ENCODE measurements around the gene PGAP1. TPM values are rescaled to one million over a fixed set of nuclear protein-coding genes. Genes with fewer than 3 reads are reported as not detected.

PGAP1 gene
- total RNA-seq, 1 experiment from 2014 or later: 3.5 TPM

DNA sequence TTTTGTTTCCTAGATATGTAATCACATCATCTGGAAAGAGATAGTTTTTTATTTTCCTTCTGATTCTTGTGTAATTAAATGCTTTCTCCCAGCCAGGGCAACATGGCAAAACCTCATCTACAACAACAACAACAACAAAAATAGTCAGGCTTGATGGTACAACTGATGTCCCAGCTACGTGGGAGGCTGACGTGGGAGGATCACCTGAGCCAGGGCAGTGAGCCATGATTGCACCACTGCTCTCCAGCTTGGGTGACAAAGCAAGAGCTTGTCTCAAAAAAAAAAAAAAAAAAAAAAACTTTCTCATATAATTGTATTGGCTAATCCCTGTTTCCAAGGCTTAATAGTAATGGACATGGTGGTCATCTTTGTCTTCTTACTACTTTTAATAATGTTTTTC is 26.4 kb upstream of the PGAP1 start:
- Histone ChIP-seq H2AFZ (ENCODE audit: low read length) (no peak overlapping the region), H3K9ac (ENCODE audit: low read length) (no peak overlapping the region), H3F3A (ENCODE audit: low read length, unreplicated experiment) (no peaks in the 10 kb centered on the region), H3K4me1 (ENCODE audit: insufficient read depth, low read length) (no peaks in the 10 kb centered on the region), H4K20me1 (ENCODE audit: low read length) (no peaks in the 10 kb centered on the region), H3K4me2 (ENCODE audit: low read length) (no peak overlapping the region), H3K4me3 (ENCODE audit: low read length) (no peak overlapping the region), H3K27ac (ENCODE audit: low read length) (no peak overlapping the region), H3K36me3 (ENCODE audit: low read depth, low read length) (no peaks in the 10 kb centered on the region), H3K79me2 (ENCODE audit: low read length) (no peaks in the 10 kb centered on the region), H3K9me2 (replicated peaks; ENCODE audit: low read length) (no peaks in the 10 kb centered on the region), H3K27me3 (ENCODE audit: low read length) (no peaks in the 10 kb centered on the region), H3K9me3 (ENCODE audit: low read length) (no peaks in the 10 kb centered on the region)
- CTCF ChIA-PET: no interaction called here
- TF ChIP-seq EZH2 (IDR thresholded peaks at IDR 0.05; ENCODE audit: low read length, unreplicated experiment): no peak
- DNase-seq (no peak), ATAC-seq (no peak)
- POLR2A ChIA-PET (ENCODE audit: unreplicated experiment): no interaction called here
- intact Hi-C loops (cut with micrococcal nuclease): no loop called here
- BruUV-seq (replicated peaks): no TSS peak

DNA sequence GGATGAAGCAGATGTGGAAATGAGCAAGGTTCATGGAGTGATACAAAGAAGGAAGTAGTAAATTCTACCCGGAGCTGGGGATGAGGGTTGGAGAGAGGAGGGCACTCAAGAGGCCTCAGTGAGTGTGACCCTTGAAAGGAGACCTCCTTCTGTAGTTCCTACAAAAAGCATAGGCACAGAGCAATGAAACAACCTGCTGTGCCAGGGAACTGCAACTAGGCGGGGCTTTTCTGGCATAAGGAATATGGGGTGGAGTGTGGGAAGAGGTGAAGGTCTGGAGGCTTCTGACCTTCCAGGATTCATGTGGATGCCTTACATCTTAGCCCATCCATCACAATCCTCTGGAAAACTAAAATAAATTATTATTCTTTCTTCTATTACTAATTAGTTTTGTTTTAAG is 25.5 kb upstream of the PGAP1 start:
- Histone ChIP-seq H3K9me2 (replicated peaks; ENCODE audit: low read length) (no peaks in the 10 kb centered on the region), H3K27ac (ENCODE audit: low read length) (no peak overlapping the region), H3K79me2 (ENCODE audit: low read length) (no peaks in the 10 kb centered on the region), H3F3A (ENCODE audit: low read length, unreplicated experiment) (no peaks in the 10 kb centered on the region), H3K4me1 (ENCODE audit: insufficient read depth, low read length) (no peaks in the 10 kb centered on the region), H3K36me3 (ENCODE audit: low read depth, low read length) (no peaks in the 10 kb centered on the region), H3K9me3 (ENCODE audit: low read length) (no peaks in the 10 kb centered on the region), H3K4me2 (ENCODE audit: low read length) (no peak overlapping the region), H3K9ac (ENCODE audit: low read length) (no peak overlapping the region), H2AFZ (ENCODE audit: low read length) (no peak overlapping the region), H4K20me1 (ENCODE audit: low read length) (no peaks in the 10 kb centered on the region), H3K27me3 (ENCODE audit: low read length) (no peaks in the 10 kb centered on the region), H3K4me3 (ENCODE audit: low read length) (no peak overlapping the region)
- no TSS peak for BruUV-seq (replicated peaks)
- ChIA-PET CTCF (no interaction called here), POLR2A (ENCODE audit: unreplicated experiment) (no interaction called here)
- ATAC-seq (no peak), DNase-seq (no peak)
- intact Hi-C loops (cut with micrococcal nuclease): no loop called here
- no peak for TF ChIP-seq EZH2phosphoT487 (IDR thresholded peaks at IDR 0.05; ENCODE audit: borderline replicate concordance, low read length)
- no peak for TF ChIP-seq EZH2 (IDR thresholded peaks at IDR 0.05; ENCODE audit: low read length, unreplicated experiment)
- TF ChIP-seq, protein P1, sequence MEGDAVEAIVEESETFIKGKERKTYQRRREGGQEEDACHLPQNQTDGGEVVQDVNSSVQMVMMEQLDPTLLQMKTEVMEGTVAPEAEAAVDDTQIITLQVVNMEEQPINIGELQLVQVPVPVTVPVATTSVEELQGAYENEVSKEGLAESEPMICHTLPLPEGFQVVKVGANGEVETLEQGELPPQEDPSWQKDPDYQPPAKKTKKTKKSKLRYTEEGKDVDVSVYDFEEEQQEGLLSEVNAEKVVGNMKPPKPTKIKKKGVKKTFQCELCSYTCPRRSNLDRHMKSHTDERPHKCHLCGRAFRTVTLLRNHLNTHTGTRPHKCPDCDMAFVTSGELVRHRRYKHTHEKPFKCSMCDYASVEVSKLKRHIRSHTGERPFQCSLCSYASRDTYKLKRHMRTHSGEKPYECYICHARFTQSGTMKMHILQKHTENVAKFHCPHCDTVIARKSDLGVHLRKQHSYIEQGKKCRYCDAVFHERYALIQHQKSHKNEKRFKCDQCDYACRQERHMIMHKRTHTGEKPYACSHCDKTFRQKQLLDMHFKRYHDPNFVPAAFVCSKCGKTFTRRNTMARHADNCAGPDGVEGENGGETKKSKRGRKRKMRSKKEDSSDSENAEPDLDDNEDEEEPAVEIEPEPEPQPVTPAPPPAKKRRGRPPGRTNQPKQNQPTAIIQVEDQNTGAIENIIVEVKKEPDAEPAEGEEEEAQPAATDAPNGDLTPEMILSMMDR (conservative IDR thresholded peaks at IDR 0.05; ENCODE audit: low read depth, low read length): no peak

DNA sequence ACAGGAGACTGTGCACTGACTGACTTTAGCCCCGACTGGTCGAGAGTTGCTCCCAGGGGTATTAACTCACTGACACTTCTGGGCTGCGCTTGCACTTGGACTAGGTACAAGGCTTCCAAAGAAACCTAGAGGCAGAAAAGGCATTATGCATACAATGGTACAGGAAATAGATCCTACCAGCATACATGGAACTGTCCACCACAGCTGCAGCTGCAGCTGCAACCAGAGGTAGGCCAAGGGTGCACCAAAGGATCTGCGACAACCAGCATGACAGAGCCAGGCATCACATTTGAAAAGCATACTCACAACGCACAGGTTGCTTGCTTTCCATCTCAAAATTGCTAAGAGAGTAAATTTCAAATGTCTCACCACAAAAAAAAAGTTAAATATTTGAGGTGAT is 22.6 kb upstream of the PGAP1 start:
- ChIA-PET CTCF (no interaction called here), POLR2A (ENCODE audit: unreplicated experiment) (no interaction called here)
- H3K4me3 ChIP-seq (ENCODE audit: low read length): no peak overlapping the region
- H3K4me2 ChIP-seq (ENCODE audit: low read length): no peak overlapping the region
- TF ChIP-seq, protein P1 (conservative IDR thresholded peaks at IDR 0.05; ENCODE audit: low read depth, low read length): no peak
- TF ChIP-seq EZH2phosphoT487 (IDR thresholded peaks at IDR 0.05; ENCODE audit: borderline replicate concordance, low read length) (no peak), EZH2 (IDR thresholded peaks at IDR 0.05; ENCODE audit: low read length, unreplicated experiment) (no peak)
- H3K36me3 ChIP-seq (ENCODE audit: low read depth, low read length): no peaks in the 10 kb centered on the region
- DNase-seq: no peak
- BruUV-seq (replicated peaks): no TSS peak
- H4K20me1 ChIP-seq (ENCODE audit: low read length): no peaks in the 10 kb centered on the region
- no peaks in the 10 kb centered on the region for H3K79me2 ChIP-seq (ENCODE audit: low read length)
- no peaks in the 10 kb centered on the region for H3K9me2 ChIP-seq (replicated peaks; ENCODE audit: low read length)
- H3K9me3 ChIP-seq (ENCODE audit: low read length): no peaks in the 10 kb centered on the region
- no peak overlapping the region for H3K27ac ChIP-seq (ENCODE audit: low read length)
- H3F3A ChIP-seq (ENCODE audit: low read length, unreplicated experiment): no peaks in the 10 kb centered on the region
- H2AFZ ChIP-seq (ENCODE audit: low read length): no peak overlapping the region
- no peak overlapping the region for H3K9ac ChIP-seq (ENCODE audit: low read length)
- intact Hi-C loops (cut with micrococcal nuclease): no loop called here
- no peaks in the 10 kb centered on the region for H3K4me1 ChIP-seq (ENCODE audit: insufficient read depth, low read length)
- H3K27me3 ChIP-seq (ENCODE audit: low read length): no peaks in the 10 kb centered on the region
- no peak for ATAC-seq

All from PC-3 (cell line).